Upper lobe of left lung (tissue), 6 donors: ENCODE results near the gene GPR87. TPM values are rescaled to one million over a fixed set of nuclear protein-coding genes. Genes with fewer than 3 reads are reported as not detected.

ENCODE experiments used
- ATAC-seq, 2 donors: fragments of 200-7000 bp; cut with Tn5 transposase; one replicate each; pipeline ENCODE4 v1.9.1; 2022; ENCODE audit warnings: mild to moderate bottlenecking in 2 of 2, moderate library complexity in 2 of 2; ENCODE audit not compliant: low FRiP score in 2 of 2
- DNase-seq, 2 donors: peaks; one replicate each; pipeline ENCODE4 v3.0.0-alpha.2; 2019 to 2020
- H3K27ac ChIP-seq, 4 donors: fragments of 200-600 bp; sonication (generic); one replicate each; pipeline ENCODE4 v1.5.1; 2016 to 2019
- H3K27me3 ChIP-seq, 4 donors: fragments of 200-600 bp; sonication (generic); one replicate each; pipeline ENCODE4 v1.5.1; 2017 to 2019
- H3K36me3 ChIP-seq, 4 donors: fragments of 200-600 bp; sonication (generic); one replicate each; pipeline ENCODE4 v1.5.1; 2016 to 2019
- H3K4me1 ChIP-seq, 4 donors: fragments of 200-600 bp; sonication (generic); one replicate each; pipeline ENCODE4 v1.5.1; 2018 to 2019
- H3K4me3 ChIP-seq, 4 donors: fragments of 200-600 bp; sonication (generic); one replicate each; pipeline ENCODE4 v1.5.1; 2017 to 2019; ENCODE audit warnings: mild to moderate bottlenecking in 2 of 4, moderate library complexity in 1 of 4
- H3K9me3 ChIP-seq, 4 donors: fragments of 200-600 bp; sonication (generic); one replicate each; pipeline ENCODE4 v1.5.1; 2018 to 2019
- CTCF ChIP-seq, 6 experiments: fragments of 450-650 bp in 4 of 6; fragments of 200-600 bp in 2 of 6; sonication (generic) in 2 of 6; IDR thresholded peaks; one replicate each; pipeline ENCODE4 v1.5.1; 2016 to 2019; ENCODE audit warnings: antibody characterized with exemption in 6 of 6
- EP300 ChIP-seq, 4 donors: sonication (generic); formaldehyde crosslinking; IDR thresholded peaks; one replicate each; pipeline ENCODE4 v1.5.1; 2017; ENCODE audit warnings: antibody characterized with exemption in 4 of 4, control low read depth in 2 of 4
- POLR2A ChIP-seq, 4 donors: fragments of 450-650 bp; IDR thresholded peaks; one replicate each; pipeline ENCODE4 v1.5.1; 2016 to 2017; ENCODE audit warnings: antibody characterized with exemption in 4 of 4, mild to moderate bottlenecking in 2 of 4
- POLR2AphosphoS5 ChIP-seq, 2 donors: sonication (generic); formaldehyde crosslinking; IDR thresholded peaks; one replicate each; pipeline ENCODE4 v1.5.1; 2017; ENCODE audit warnings: antibody characterized with exemption in 2 of 2
- WGBS, 2 donors: methylation state at CpG; one replicate each; pipeline ENCODE4 v1.1.5; 2017 to 2018; 5-methylcytosine and 5-hydroxymethylcytosine counted together
- total RNA-seq, 6 donors: library from RNA; depleted of rRNA in 4 of 6; stranded (reverse); fragments of >200 nt in 4 of 6; gene quantifications; one replicate each; pipeline versions ENCODE4 v1.1.0 to v1.2.1, GENCODE V29; 2016 to 2021
- donor health status: DM: no; HTN: no; CAD: no; lungs with moderate emphysema.
- donor health status: DM: no; HTN: yes; CAD: no; lungs with severe emphysema.

Gene GPR87
- total RNA-seq, 6 donors from 2014 or later = 0.30 to 0.69 (median 0.34) TPM; not detected in 3

- H3K27me3 ChIP-seq = no peaks in the 10 kb centered on the region
- DNase-seq = no peak
- ATAC-seq = no peak
- no peak overlapping the region for H3K4me3 ChIP-seq
- H3K27ac ChIP-seq = no peak overlapping the region
- no peaks in the 10 kb centered on the region for H3K36me3 ChIP-seq
- TF ChIP-seq POLR2A (IDR thresholded peaks at IDR 0.05) (no peak), POLR2AphosphoS5 (IDR thresholded peaks at IDR 0.05) (no peak)
- 71 to 75% methylated on average over 2 of the region's 2 CpGs for WGBS, 2 donors
- H3K9me3 ChIP-seq = no peaks in the 10 kb centered on the region
- peaks cover 0 to 4% (median 0%) of the 10 kb centered on the region in 4 donors for H3K4me1 ChIP-seq
These were observed 3.5 kb upstream of the GPR87 start for GRCh38 chr3:151320131-151320530.

- ATAC-seq (no peak), DNase-seq (no peak)
- peaks cover 0 to 4% (median 0%) of the 10 kb centered on the region in 4 donors for H3K4me1 ChIP-seq
- H3K27ac ChIP-seq = no peak overlapping the region
- H3K36me3 ChIP-seq = no peaks in the 10 kb centered on the region
- 82 to 85% methylated on average over 4 of the region's 4 CpGs for WGBS, 2 donors
- H3K4me3 ChIP-seq = no peak overlapping the region
- TF ChIP-seq CTCF (IDR thresholded peaks at IDR 0.05) = no peak
- TF ChIP-seq POLR2AphosphoS5 (IDR thresholded peaks at IDR 0.05) = no peak
- TF ChIP-seq EP300 (IDR thresholded peaks at IDR 0.05) = no peak
- TF ChIP-seq POLR2A (IDR thresholded peaks at IDR 0.05) = no peak
- H3K27me3 ChIP-seq = no peaks in the 10 kb centered on the region
- H3K9me3 ChIP-seq = no peaks in the 10 kb centered on the region
These were observed 3.0 kb upstream of the GPR87 start for GRCh38 chr3:151319628-151320027.

- Histone ChIP-seq H3K27ac (peak overlapping the region in 2 of 4 donors; percentile 53), H3K4me1 (peaks cover 0 to 4% (median 0%) of the 10 kb centered on the region in 4 donors), H3K27me3 (no peaks in the 10 kb centered on the region), H3K4me3 (no peak overlapping the region), H3K36me3 (no peaks in the 10 kb centered on the region), H3K9me3 (no peaks in the 10 kb centered on the region)
- DNase-seq (no peak), ATAC-seq (no peak)
- TF ChIP-seq POLR2A (IDR thresholded peaks at IDR 0.05) (no peak), CTCF (IDR thresholded peaks at IDR 0.05) (no peak), EP300 (IDR thresholded peaks at IDR 0.05) (no peak), POLR2AphosphoS5 (IDR thresholded peaks at IDR 0.05) (no peak)
- 70 to 80% methylated on average over 7 of the region's 7 CpGs for WGBS, 2 donors
These were observed 2.4 kb upstream of the GPR87 start for GRCh38 chr3:151318991-151319390.

DNA sequence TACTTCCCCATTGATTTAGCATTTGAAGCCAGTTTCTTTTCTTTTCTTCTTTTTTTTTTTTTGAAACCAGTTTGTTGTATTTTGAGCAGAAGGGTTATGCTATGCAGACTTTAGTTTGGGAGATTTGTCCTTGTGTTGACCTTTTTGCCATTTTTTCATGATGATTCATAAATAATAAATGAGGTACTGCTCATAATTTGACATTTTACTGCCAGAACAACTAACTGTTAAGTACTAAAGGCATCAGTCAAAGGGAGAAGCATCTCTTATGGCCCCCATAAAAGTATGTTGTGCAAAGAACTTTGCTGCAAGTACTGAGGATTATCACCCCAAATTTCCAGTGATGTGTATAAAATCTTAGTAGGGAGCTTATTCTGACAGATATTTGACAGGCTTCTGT is 1.7 kb upstream of the GPR87 start:
- Histone ChIP-seq H3K27me3 (no peaks in the 10 kb centered on the region), H3K4me1 (peaks cover 0 to 4% (median 0%) of the 10 kb centered on the region in 4 donors), H3K9me3 (no peaks in the 10 kb centered on the region), H3K27ac (peak overlapping the region in 2 of 4 donors; percentile 53), H3K4me3 (no peak overlapping the region), H3K36me3 (no peaks in the 10 kb centered on the region)
- TF ChIP-seq CTCF (IDR thresholded peaks at IDR 0.05) = no peak
- no peak for TF ChIP-seq POLR2A (IDR thresholded peaks at IDR 0.05)
- no peak for TF ChIP-seq EP300 (IDR thresholded peaks at IDR 0.05)
- no peak for TF ChIP-seq POLR2AphosphoS5 (IDR thresholded peaks at IDR 0.05)
- no peak for ATAC-seq
- no peak for DNase-seq

GRCh38 chr3:151315846-151316245 is 774 bp downstream of the GPR87 start:
- TF ChIP-seq POLR2AphosphoS5 (IDR thresholded peaks at IDR 0.05) (no peak), EP300 (IDR thresholded peaks at IDR 0.05) (no peak)
- no peak overlapping the region for H3K4me3 ChIP-seq
- no peak for DNase-seq
- no peak for ATAC-seq
- no peak overlapping the region for H3K27ac ChIP-seq
- H3K4me1 ChIP-seq = peaks cover 0 to 4% (median 0%) of the 10 kb centered on the region in 4 donors
- no peaks in the 10 kb centered on the region for H3K27me3 ChIP-seq
- 84 to 93% methylated on average over 2 of the region's 2 CpGs for WGBS, 2 donors
- H3K36me3 ChIP-seq = no peaks in the 10 kb centered on the region
- no peaks in the 10 kb centered on the region for H3K9me3 ChIP-seq

- Histone ChIP-seq H3K36me3 (no peaks in the 10 kb centered on the region), H3K27ac (no peak overlapping the region), H3K9me3 (no peaks in the 10 kb centered on the region), H3K27me3 (no peaks in the 10 kb centered on the region), H3K4me3 (no peak overlapping the region), H3K4me1 (peaks cover 0 to 4% (median 0%) of the 10 kb centered on the region in 4 donors)
- no peak for TF ChIP-seq CTCF (IDR thresholded peaks at IDR 0.05)
- TF ChIP-seq POLR2A (IDR thresholded peaks at IDR 0.05) = no peak
- TF ChIP-seq EP300 (IDR thresholded peaks at IDR 0.05) = no peak
- TF ChIP-seq POLR2AphosphoS5 (IDR thresholded peaks at IDR 0.05) = no peak
- ATAC-seq (no peak), DNase-seq (no peak)
- 89 to 95% methylated on average over 2 of the region's 2 CpGs for WGBS, 2 donors
These were observed 1.5 kb downstream of the GPR87 start for GRCh38 chr3:151315136-151315535.
